ENCODE data around the gene STIM1. TPM values are rescaled to one million over a fixed set of nuclear protein-coding genes. Genes with fewer than 3 reads are reported as not detected.

STIM1 gene
- total RNA-seq, 4 donors from 2014 or later, result 42.2 to 71.0 (median 51.1) TPM

- ATAC-seq (ENCODE audit: low FRiP score) (no peak), DNase-seq (ENCODE audit: low spot score) (peak; percentile 55)
- TF ChIP-seq, protein P1, sequence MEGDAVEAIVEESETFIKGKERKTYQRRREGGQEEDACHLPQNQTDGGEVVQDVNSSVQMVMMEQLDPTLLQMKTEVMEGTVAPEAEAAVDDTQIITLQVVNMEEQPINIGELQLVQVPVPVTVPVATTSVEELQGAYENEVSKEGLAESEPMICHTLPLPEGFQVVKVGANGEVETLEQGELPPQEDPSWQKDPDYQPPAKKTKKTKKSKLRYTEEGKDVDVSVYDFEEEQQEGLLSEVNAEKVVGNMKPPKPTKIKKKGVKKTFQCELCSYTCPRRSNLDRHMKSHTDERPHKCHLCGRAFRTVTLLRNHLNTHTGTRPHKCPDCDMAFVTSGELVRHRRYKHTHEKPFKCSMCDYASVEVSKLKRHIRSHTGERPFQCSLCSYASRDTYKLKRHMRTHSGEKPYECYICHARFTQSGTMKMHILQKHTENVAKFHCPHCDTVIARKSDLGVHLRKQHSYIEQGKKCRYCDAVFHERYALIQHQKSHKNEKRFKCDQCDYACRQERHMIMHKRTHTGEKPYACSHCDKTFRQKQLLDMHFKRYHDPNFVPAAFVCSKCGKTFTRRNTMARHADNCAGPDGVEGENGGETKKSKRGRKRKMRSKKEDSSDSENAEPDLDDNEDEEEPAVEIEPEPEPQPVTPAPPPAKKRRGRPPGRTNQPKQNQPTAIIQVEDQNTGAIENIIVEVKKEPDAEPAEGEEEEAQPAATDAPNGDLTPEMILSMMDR (IDR thresholded peaks at IDR 0.05), result peak in 1 of 3 donors; percentile 24
These were observed 30.6 kb upstream of the STIM1 start for GRCh38 chr11:3824714-3825472.

GRCh38 chr11:3825473-3826154, 29.9 kb upstream of the STIM1 start:
- ATAC-seq (ENCODE audit: low FRiP score) (no peak), DNase-seq (ENCODE audit: low spot score) (no peak)
- TF ChIP-seq, protein P1 (IDR thresholded peaks at IDR 0.05), result no peak

GRCh38 chr11:3826721-3827120, 28.7 kb upstream of the STIM1 start:
- DNase-seq (ENCODE audit: low spot score) (no peak), ATAC-seq (ENCODE audit: low FRiP score) (no peak)
- TF ChIP-seq, protein P1 (IDR thresholded peaks at IDR 0.05), result no peak

- no peak for ATAC-seq (ENCODE audit: low FRiP score)
- TF ChIP-seq, protein P1 (IDR thresholded peaks at IDR 0.05), result no peak
- DNase-seq (ENCODE audit: low spot score), result no peak
These were observed 27.9 kb upstream of the STIM1 start for GRCh38 chr11:3827434-3828186.

DNA sequence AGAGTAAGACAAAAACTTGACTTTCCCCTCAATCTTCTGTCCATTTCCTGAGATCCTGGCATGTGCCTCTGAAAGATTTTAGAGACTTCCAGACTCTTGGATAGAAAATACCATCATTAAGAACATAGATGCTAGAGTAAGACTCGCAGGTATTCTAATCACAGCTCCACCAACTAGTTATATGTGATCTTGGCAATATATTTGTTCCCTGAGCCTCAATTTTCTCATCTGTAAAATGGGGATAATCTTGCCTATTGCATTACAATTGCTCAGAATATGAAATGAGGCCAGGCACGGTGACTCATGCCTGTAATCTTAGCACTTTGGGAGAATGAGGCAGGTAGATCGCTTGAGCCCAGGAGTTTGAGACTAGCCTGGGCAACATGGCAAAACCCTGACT, 25.4 kb upstream of the STIM1 start:
- ATAC-seq (ENCODE audit: low FRiP score), result no peak
- DNase-seq (ENCODE audit: low spot score), result no peak
- TF ChIP-seq, protein P1 (IDR thresholded peaks at IDR 0.05), result no peak

DNA sequence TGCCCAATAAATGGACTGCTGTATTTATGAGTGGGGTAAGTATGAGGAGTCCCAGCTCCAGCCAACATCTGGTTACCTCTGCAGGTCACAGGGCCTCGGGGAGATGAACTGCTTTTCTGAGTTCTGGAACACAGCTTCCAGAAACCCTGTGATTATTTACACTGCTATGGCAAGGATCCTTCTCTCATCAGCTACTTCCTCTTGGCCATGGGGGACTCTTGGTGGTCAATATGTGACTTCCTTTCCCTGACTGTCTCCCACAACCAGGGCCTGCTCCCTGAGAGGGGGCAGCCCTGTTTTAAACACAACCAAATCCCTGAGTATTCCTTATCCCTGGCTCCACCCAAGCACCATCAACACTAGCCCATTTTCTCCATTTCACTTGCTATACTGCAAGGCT, 24.7 kb upstream of the STIM1 start:
- ATAC-seq (ENCODE audit: low FRiP score) (no peak), DNase-seq (ENCODE audit: low spot score) (no peak)
- TF ChIP-seq, protein P1 (IDR thresholded peaks at IDR 0.05), result no peak

All from omental fat pad (tissue), 4 donors.